Activated CD8-positive, alpha-beta memory T cell treated with anti-CD3 and anti-CD28 coated beads for 48 hours (primary cell): ENCODE data around the gene AASS.

Source experiments
- DNase-seq, 3 experiments: peaks; one replicate each; pipeline ENCODE4 v3.0.0-alpha.2; 2020; ENCODE audit warnings: low read depth in 2 of 3, low spot score in 2 of 3

Gene AASS

DNA sequence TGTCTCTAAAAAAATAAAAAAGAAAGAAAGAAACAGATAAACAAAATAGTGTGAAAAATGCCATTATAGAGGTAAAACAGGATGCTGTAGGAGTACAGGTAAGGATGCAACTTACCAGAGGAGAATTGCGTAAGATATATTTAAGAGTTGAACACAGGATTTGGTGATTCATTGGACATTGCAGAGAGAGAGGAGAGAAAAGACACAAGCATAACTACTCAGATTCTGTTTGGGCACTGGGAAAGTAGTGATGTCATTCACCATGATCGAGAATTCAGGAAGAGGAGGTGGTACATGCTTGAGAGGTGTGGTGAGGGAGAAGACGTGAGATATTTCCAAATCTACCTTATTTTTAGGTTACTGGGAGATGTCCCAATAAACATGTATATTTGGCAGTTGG, 97.6 kb downstream of the AASS start:
- DNase-seq, result no peak

DNA sequence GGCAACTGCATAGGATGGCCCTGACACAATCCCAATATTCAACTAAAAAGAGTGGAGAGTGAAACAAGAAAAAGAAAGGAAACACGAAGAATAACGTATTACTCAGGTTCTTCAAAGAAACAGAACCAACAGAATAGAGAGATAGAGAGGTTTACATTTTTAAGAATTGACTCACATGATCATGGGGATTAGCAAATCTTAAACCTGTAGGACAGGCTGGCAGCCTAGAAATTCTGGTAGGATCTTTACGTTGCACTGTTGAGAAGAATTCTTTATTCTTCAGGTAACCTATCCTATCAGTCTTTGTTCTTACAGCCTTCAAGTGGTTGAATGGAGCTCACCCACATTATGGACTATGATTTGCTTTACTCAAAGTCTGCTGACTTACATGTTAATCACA, 103.9 kb downstream of the AASS start:
- DNase-seq, result no peak

DNA sequence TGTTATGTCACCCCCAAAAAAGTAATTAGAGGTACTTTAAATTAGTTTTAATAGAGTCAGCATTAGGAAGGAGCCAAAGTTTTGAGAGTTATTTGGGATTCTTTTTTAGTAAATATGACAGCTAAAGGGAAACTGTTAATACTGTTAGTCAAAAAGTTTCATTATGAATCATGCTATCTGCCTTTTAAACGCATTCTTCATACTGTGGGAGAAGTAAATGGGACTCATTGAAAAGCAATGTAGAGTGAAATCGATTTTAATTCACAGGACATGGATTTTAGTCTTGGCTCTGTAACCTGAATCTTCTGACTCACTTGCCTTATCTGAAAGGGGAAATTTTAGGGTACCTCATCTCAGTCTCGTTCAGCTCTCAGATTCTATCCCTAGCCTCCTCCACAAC, 105.1 kb downstream of the AASS start:
- DNase-seq, result no peak

DNA sequence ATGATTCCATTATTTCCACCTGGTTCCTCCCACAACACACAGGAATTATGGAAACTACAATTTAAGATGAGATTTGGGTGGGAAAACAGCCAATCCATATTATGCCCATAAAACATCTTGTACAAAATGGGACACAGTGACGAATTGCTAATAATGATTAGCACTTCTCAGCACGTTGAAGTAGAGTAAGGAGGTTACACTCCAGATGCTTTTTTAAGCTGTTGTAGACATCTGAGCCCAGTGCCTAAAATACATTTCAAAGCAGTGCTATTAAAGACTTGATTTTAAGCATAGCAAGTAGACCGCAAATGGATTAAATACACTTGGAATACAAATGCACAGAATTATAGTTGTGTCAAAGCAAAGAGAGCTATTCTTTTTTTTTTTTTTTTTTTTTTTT, 105.9 kb downstream of the AASS start:
- DNase-seq, result no peak

DNA sequence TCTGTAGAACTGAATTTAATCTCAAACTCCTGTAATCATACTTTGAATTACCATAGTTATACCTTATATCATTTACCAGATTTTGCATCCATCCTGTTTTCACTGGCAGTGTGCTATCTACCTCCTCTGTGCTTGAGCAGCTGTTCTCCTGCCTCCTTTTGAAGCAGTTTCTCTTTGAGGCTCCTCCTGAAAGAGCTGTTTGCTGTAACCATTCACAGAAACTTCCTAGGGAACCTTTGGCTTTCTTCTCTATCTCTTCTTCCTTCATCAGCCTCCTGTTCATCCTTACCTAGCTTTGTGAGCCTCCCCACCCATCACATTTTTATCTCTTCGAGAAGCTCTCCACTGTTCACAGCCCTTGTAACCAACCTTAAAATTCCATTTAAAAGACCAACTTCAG, 108.2 kb downstream of the AASS start:
- no peak for DNase-seq

DNA sequence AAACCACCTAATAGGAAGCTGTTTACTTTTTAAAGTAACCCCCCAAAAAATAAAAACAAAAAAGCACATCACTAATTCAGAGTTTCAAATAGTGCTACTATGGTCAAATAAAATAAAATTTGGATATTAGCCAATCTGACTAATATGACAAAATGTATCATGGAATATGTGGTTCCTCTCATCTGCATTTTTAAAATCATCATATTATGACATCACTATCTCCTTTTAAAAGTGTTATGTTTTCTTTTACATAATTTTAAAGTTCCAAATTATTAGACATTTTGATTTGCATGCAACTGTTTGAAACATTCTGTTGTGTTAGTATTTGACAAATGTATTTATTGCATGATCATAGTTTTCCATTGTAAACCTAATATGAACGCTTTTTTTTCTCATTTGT, 110.4 kb downstream of the AASS start:
- DNase-seq, result no peak

DNA sequence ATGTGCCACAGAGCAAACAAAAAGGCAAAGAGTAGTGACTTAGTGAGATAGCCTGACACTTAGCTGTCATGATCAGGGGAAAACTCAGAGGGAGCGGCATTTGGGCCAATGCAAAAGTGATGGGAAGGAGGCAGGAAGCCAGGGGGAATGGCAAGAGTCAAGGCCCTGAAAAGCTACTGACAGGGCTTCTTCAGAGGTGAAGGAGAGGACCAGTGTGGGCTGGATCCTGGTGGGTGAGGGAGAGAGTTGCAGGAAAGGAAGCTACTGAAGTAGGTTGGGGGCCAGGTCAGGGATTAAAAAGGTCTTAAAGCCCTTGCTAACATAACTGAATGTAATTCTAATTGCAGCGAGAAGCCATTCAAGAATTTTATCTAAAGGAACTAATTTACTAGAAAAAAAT, 117.0 kb downstream of the AASS start:
- no peak for DNase-seq
